Measurements from ENCODE around the gene BLOC1S3.

BLOC1S3 gene

GRCh38 chr19:45151821-45152503, 26.6 kb upstream of the BLOC1S3 start:
- Mint-ChIP-seq H3K4me3 (peak overlapping the region; percentile 57), H3K27me3 (peaks cover 19% of the 10 kb centered on the region)

DNA sequence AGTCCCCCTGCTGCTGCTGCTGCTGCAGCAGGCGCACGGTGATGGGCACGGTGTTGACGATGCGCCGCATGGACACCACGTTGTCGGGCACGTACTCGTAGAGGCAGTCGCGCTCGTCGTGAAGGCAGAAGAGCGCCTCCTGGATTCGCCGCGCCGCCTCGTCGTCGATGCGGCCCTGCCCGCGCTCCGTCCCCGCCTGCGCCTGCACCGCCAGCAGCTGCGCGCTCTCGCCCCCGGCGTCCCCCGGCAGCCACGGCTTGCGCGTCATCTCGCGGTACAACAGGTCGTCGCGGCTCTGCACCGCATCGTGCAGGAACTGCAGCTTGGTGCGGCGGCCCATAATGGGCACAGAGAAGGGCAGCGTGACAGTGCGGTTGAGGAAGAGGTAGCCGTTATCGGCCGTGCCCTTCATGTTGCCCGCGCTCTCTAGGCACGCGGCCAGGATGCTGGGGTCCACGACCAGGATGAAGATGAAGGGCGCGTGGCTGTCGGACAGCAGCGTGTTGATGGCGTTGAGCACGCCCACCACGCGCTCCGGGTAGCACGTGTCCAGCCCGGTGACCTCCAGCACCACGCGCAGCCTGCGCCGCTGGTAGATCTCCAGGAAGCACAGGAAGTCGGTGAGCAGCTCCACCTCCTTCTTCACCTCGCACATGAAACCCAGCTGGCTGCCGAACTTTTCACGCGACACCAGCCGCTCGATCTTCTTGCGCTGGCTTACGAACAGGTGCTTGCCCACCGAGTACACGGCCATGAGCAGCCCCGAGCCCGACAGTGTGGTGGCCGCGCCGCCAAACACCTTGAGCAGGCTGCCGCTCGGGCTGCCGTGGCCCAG, 25.9 kb upstream of the BLOC1S3 start:
- Mint-ChIP-seq H3K27me3 (peaks cover 23% of the 10 kb centered on the region), H3K36me3 (no peaks in the 10 kb centered on the region), H3K27ac (no peak overlapping the region), H3K4me3 (peak overlapping the region; percentile 84), H3K4me1 (peaks cover 17% of the 10 kb centered on the region), H3K9me3 (no peaks in the 10 kb centered on the region)
- ATAC-seq (ENCODE audit: low read depth), result peak; percentile 65
- peak; percentile 20 to 43 for DNase-seq (ENCODE audit: low spot score in 2 of 2)

More at GRCh38 chr19:45151821-45152503, 26.6 kb upstream of the BLOC1S3 start:
- Mint-ChIP-seq H3K9me3 (no peaks in the 10 kb centered on the region), H3K36me3 (no peaks in the 10 kb centered on the region), H3K27ac (no peak overlapping the region), H3K4me1 (peaks cover 17% of the 10 kb centered on the region)
- ATAC-seq (ENCODE audit: low read depth), result no peak
- no peak for DNase-seq (ENCODE audit: low spot score in 2 of 2)

DNA sequence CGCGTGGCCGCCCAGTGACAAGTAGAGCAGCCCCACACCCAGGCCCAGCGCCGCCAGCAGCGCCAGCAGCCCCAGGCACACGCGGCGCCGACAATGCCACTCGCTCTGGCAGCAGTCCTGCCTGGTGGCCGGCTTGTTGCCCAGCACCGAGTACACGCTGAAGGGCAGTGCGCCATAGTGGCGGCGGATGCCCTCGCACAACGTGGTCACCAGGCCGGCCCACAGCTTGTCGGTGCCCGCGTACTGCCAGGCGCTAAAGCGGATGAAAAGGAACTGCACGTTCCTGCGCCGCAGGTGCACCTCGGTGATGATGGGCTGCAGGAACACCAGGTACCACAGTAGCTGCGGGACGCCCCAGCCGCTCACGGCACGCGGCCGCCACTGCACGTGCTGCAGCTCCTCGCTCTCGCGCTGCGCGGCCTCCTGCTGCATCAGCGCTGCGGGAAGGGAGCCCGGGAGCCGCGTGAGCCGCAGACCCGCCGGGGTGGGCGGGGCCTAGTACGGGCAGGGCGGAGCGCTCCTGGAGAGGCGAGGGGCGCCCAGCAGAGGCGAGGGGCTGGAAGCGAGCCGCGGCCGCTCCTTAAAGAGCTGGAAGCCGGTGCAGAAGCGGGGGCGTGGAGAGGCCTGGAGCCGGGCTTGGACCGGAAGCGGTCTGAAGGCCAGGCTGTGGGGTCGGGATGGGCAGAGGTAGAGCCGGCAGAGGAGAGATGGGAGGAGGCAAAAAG, 25.1 kb upstream of the BLOC1S3 start:
- H3K27ac Mint-ChIP-seq, result no peak overlapping the region
- ATAC-seq (ENCODE audit: low read depth) (peak; percentile 46), DNase-seq (ENCODE audit: low spot score in 2 of 2) (peak; percentile 24 to 32)
- H3K9me3 Mint-ChIP-seq, result no peaks in the 10 kb centered on the region
- H3K36me3 Mint-ChIP-seq, result no peaks in the 10 kb centered on the region
- H3K4me3 Mint-ChIP-seq, result peak overlapping the region; percentile 84
- H3K4me1 Mint-ChIP-seq, result peaks cover 22% of the 10 kb centered on the region
- H3K27me3 Mint-ChIP-seq, result peaks cover 30% of the 10 kb centered on the region

DNA sequence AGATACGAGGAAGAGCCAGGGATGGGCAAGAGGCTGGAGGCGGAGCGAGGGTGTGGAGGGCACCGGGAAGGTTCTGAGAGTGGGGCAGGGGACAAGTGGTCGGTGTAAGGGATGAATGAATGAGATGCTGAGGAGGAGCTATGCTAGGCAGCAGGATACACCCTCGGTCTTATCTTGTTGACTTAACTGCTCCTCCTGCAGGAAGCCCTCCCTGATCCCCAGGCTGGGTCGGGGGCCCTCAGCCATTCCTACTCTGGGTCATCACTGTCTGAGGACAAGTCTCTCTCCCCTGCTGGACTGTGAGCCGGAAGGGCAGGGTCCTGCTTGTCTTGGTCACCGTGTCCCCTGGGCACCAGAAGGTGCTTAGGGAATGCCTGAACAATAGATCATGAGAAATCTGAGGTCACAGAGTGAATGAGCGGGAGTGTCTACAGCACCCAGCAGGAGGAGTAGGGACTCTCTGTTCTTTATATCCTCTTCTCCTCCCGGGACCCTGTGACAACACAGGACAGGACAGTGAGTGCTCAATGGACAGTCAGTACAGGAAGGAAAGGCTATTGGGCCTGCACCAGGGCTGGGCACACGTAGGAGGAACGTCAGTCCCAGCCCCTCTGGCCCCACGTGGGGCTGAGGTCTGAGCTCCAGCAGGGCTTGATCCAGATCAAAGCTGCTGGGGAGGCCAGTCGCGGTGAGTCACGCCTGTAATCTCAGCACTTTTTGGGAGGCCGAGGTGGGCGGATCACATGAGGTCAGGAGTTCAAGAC, 24.3 kb upstream of the BLOC1S3 start:
- DNase-seq (ENCODE audit: low spot score in 2 of 2) (no peak), ATAC-seq (ENCODE audit: low read depth) (no peak)
- H3K9me3 Mint-ChIP-seq, result no peaks in the 10 kb centered on the region
- H3K36me3 Mint-ChIP-seq, result no peaks in the 10 kb centered on the region
- no peak overlapping the region for H3K27ac Mint-ChIP-seq
- H3K4me3 Mint-ChIP-seq, result peak overlapping the region; percentile 84
- peaks cover 22% of the 10 kb centered on the region for H3K4me1 Mint-ChIP-seq
- H3K27me3 Mint-ChIP-seq, result peaks cover 33% of the 10 kb centered on the region

DNA sequence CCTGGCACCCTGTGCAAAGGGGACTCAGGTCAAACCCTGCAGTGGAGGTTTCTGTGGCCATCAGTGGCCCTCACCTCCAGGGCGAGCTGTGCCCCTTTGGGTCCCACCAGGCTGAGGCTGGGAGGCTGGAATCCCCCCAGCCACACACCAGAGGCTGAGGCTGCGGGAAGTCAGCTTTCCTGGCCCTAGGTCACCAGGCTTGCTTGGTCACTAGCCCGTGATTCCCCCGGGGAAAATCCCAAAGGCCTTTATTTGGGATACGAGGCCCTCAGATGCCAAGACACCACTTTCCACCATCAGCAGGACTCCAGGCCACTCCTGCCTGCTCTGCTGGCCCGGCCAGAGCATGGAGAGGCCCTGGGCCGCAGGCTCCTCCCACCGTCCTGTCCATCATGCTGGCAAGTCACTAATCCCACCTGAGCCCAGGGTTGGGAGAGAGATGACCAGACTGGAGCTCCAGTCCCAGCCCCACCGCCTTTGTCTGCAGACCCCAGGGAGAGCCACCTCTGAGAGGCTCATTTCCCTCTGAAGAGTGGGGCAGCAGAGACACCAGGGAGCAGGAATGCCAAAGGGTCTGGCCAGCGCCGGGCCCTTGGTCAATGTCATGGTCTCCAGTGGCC, 22.5 kb upstream of the BLOC1S3 start:
- Mint-ChIP-seq H3K36me3 (no peaks in the 10 kb centered on the region), H3K27me3 (peaks cover 42% of the 10 kb centered on the region)
- no peak for DNase-seq (ENCODE audit: low spot score in 2 of 2)

DNA sequence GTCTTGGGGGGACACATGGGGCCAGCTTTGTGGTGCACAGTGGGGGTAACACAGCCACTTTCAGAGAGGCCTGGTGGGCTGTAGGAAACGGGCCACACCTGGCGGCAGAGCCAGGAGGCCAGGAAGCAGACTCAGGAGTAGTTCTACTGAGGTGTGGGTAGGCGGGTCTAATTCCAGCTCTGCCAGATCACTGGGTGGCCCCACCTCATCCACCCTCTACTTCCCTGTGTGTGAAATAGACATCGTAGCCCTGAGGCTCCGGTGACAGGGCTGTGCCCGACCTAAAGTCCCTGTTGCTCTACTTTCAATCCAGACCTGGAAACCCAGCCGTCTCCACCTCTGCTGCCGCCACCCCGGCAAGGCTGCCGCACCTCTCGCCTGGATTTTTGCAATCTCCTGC, 21.8 kb upstream of the BLOC1S3 start:
- ATAC-seq (ENCODE audit: low read depth) (no peak), DNase-seq (ENCODE audit: low spot score in 2 of 2) (no peak)
- Mint-ChIP-seq H3K9me3 (no peaks in the 10 kb centered on the region), H3K36me3 (no peaks in the 10 kb centered on the region), H3K4me1 (peaks cover 19% of the 10 kb centered on the region), H3K4me3 (no peak overlapping the region), H3K27me3 (peaks cover 39% of the 10 kb centered on the region), H3K27ac (no peak overlapping the region)

More for the DNA sequence above, 22.5 kb upstream of the BLOC1S3 start:
- no peak overlapping the region for H3K4me3 Mint-ChIP-seq
- no peak overlapping the region for H3K27ac Mint-ChIP-seq
- no peaks in the 10 kb centered on the region for H3K9me3 Mint-ChIP-seq
- ATAC-seq (ENCODE audit: low read depth), result no peak
- peaks cover 24% of the 10 kb centered on the region for H3K4me1 Mint-ChIP-seq

- Mint-ChIP-seq H3K36me3 (no peaks in the 10 kb centered on the region), H3K4me3 (no peak overlapping the region), H3K4me1 (peaks cover 16% of the 10 kb centered on the region), H3K27ac (no peak overlapping the region), H3K9me3 (no peaks in the 10 kb centered on the region), H3K27me3 (peaks cover 36% of the 10 kb centered on the region)
- ATAC-seq (ENCODE audit: low read depth) (no peak), DNase-seq (ENCODE audit: low spot score in 2 of 2) (no peak)
Measured at GRCh38 chr19:45158503-45159209, 19.9 kb upstream of the BLOC1S3 start.

DNA sequence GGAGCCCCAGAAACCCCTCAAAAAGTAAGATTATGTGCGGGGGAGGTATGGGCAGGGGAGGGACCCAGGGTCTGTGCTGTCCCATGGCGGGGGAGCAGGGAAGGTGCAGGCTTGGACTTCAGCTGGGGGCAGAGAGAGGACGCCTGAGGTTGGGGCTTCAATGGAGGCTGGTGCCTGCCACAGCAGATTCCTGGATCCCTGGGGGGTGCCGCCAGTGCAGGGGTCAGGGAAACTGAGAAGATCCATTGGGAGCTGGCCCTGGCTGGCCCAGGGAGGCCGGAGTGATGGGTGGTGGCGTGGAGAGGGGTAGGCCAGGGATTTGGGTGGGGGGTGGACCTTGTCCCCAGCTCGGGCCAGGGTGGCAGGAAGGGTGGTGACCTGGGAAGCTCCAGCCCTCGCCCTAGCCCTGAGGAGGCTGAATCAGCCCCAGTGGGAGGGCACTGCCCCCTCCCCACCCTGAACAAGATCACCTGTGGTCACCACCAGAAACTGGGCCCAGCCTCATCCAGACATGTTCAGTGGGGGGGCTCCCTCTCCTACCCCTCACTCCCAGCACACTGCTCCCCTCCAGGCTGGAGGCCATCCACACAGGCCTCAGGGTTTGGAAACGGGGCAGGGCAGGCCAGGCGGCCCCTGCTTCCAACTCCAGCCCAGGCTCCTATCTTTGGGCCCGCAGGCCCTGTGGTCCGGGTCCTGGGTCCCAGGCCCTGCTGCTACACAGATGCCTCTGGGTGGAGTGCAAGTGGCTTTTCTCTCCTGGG, 19.2 kb upstream of the BLOC1S3 start:
- peaks cover 16% of the 10 kb centered on the region for H3K4me1 Mint-ChIP-seq
- no peaks in the 10 kb centered on the region for H3K36me3 Mint-ChIP-seq
- no peaks in the 10 kb centered on the region for H3K9me3 Mint-ChIP-seq
- no peak overlapping the region for H3K4me3 Mint-ChIP-seq
- no peak overlapping the region for H3K27ac Mint-ChIP-seq
- DNase-seq (ENCODE audit: low spot score in 2 of 2) (no peak), ATAC-seq (ENCODE audit: low read depth) (no peak)
- peaks cover 31% of the 10 kb centered on the region for H3K27me3 Mint-ChIP-seq

DNA sequence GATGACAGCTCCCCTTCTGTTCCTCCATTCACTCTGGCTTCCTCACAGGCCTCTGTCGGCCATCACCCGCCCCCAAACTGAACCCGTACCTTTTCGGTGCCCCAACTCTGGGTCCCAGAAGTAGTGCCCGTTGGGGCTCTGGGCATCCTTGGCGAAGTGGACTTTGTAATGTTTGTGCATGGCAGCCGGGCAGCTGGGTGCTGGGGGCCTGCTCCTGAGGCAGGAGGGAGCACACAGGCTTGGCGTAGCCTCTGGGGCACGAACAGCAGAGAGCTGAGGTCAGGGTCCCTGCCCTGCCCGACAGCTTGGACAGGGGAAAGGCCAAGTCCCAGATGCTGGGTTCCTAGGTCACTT, 18.6 kb upstream of the BLOC1S3 start:
- Mint-ChIP-seq H3K9me3 (no peaks in the 10 kb centered on the region), H3K4me3 (no peak overlapping the region), H3K4me1 (peaks cover 18% of the 10 kb centered on the region), H3K27ac (no peak overlapping the region), H3K27me3 (peaks cover 29% of the 10 kb centered on the region), H3K36me3 (no peaks in the 10 kb centered on the region)
- no peak for DNase-seq (ENCODE audit: low spot score in 2 of 2)
- ATAC-seq (ENCODE audit: low read depth), result no peak

- Mint-ChIP-seq H3K4me1 (peaks cover 21% of the 10 kb centered on the region), H3K27ac (no peak within 1 kb of the TSS), H3K36me3 (no peaks in the 10 kb centered on the region), H3K4me3 (no peak within 1 kb of the TSS), H3K27me3 (peaks cover 27% of the 10 kb centered on the region), H3K9me3 (no peaks in the 10 kb centered on the region)
- DNase-seq (ENCODE audit: low spot score in 2 of 2) (no peak), ATAC-seq (ENCODE audit: low read depth) (no peak)
Measured at GRCh38 chr19:45160870-45161737, 17.5 kb upstream of the BLOC1S3 start, which contains the start of gene NKPD1. Gene NKPD1 (minus strand): TSS chr19:45160982. CDS start chr19:45160150, 832 bp downstream.

GRCh38 chr19:45161738-45162607, 16.6 kb upstream of the BLOC1S3 start:
- Mint-ChIP-seq H3K4me3 (no peak overlapping the region), H3K27me3 (peaks cover 26% of the 10 kb centered on the region), H3K36me3 (no peaks in the 10 kb centered on the region), H3K27ac (no peak overlapping the region), H3K4me1 (peaks cover 21% of the 10 kb centered on the region), H3K9me3 (no peaks in the 10 kb centered on the region)
- no peak for DNase-seq (ENCODE audit: low spot score in 2 of 2)
- no peak for ATAC-seq (ENCODE audit: low read depth)

Measured in memory B cell (primary cell).